ENCODE data around the gene C19orf81. TPM values are rescaled to one million over a fixed set of nuclear protein-coding genes. Genes with fewer than 3 reads are reported as not detected.

The C19orf81 gene
- total and polyA plus RNA-seq, 2 of the 13 experiments (the other 11 are each of a cell fraction or from before 2014, with no cell fraction given) = not detected

GRCh38 chr19:50633973-50634372, 15.3 kb upstream of the C19orf81 start:
- no TSS peak for BruUV-seq (replicated peaks)
- 64% methylated on average over 2 of the region's 2 CpGs for WGBS (ENCODE audit: low lambda C conversion rate)
- CTCF ChIA-PET (ENCODE audit: low intra/inter-chr PET ratio, low total read pairs) = no interaction called here
- H4K20me1 ChIP-seq (ENCODE audit: insufficient read depth, low read length) = no peaks in the 10 kb centered on the region
- H3K9me3 ChIP-seq (ENCODE audit: low read length) = peaks cover 17% of the 10 kb centered on the region
- no peak overlapping the region for H3K27ac ChIP-seq (ENCODE audit: extremely low read length, insufficient read depth, low read length)
- H3K36me3 ChIP-seq (replicated peaks in 1 of 2; ENCODE audit: control insufficient read depth in 1 of 2, insufficient read depth in 2 of 2, low read length in 2 of 2) = no peaks in the 10 kb centered on the region
- peaks cover 3 to 21% of the 10 kb centered on the region in 2 experiments for H3K27me3 ChIP-seq (ENCODE audit: control insufficient read depth in 1 of 2, insufficient read depth in 2 of 2, low read length in 2 of 2)
- TF ChIP-seq ARID5B (CRISPR knock-in tag; IDR thresholded peaks at IDR 0.05) = no peak
- TF ChIP-seq GABPA (IDR thresholded peaks at IDR 0.05; ENCODE audit: low read depth, low read length) = no peak
- TF ChIP-seq GABPA (CRISPR knock-in tag; IDR thresholded peaks at IDR 0.05; ENCODE audit: low read depth) = no peak
- TF ChIP-seq MTA3 (CRISPR knock-in tag; IDR thresholded peaks at IDR 0.05) = no peak
- TF ChIP-seq ZBTB7A (CRISPR knock-in tag; IDR thresholded peaks at IDR 0.05) = no peak
- no peak for TF ChIP-seq ARID4A (CRISPR knock-in tag; IDR thresholded peaks at IDR 0.05; ENCODE audit: borderline replicate concordance)
- ATAC-seq (no peak), DNase-seq (ENCODE audit: low spot score) (no peak), FAIRE-seq (no peak)
- in situ Hi-C loops (cut with HindIII; ENCODE audit: extremely low pct_ligation_motif_present, low pct_unique_long_range_greater_than_20kb) (no loop called here), intact Hi-C loops (cut with micrococcal nuclease; ENCODE audit: unreplicated experiment) (no loop called here)
- no peak overlapping the region for H3K4me2 ChIP-seq (ENCODE audit: low read depth, low read length)
- H3K4me1 ChIP-seq (ENCODE audit: insufficient read depth, low read length) = no peaks in the 10 kb centered on the region; the same call in 1 of the 2 replicates
- H2AFZ ChIP-seq (ENCODE audit: low read length) = no peak overlapping the region
- POLR2A ChIA-PET = no interaction called here
- no peak overlapping the region for H3K9ac ChIP-seq (ENCODE audit: insufficient read depth, low read depth, low read length)
- no peak overlapping the region for H3K4me3 ChIP-seq (replicated peaks in 1 of 3; ENCODE audit: insufficient read depth in 1 of 3, low read depth in 2 of 3, low read length in 3 of 3)
- H3K79me2 ChIP-seq (ENCODE audit: insufficient read depth, low read length) = no peaks in the 10 kb centered on the region

Data from HepG2 (cell line).